ENCODE measurements around the gene ALDH1B1.

DNA sequence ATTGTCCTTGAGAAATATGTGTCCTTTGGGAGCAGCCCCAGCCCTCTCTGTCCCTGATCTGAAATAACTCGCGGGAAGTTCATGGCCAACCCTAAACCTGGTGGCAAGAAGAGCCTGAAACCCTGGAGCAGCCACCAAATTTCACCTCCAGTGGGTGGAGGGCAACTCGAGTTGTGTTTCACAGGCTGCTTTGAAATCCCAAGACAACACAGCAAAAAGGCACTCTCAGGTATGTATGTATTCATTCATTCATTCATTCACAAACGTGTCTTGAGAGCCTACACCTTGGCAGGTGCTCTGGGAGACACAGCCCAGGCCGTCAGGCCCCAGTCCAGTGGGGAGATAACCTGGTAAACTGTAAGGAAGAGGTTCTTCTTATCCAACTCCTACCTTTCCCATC is 35.7 kb upstream of the ALDH1B1 start:
- TF ChIP-seq, protein P1, sequence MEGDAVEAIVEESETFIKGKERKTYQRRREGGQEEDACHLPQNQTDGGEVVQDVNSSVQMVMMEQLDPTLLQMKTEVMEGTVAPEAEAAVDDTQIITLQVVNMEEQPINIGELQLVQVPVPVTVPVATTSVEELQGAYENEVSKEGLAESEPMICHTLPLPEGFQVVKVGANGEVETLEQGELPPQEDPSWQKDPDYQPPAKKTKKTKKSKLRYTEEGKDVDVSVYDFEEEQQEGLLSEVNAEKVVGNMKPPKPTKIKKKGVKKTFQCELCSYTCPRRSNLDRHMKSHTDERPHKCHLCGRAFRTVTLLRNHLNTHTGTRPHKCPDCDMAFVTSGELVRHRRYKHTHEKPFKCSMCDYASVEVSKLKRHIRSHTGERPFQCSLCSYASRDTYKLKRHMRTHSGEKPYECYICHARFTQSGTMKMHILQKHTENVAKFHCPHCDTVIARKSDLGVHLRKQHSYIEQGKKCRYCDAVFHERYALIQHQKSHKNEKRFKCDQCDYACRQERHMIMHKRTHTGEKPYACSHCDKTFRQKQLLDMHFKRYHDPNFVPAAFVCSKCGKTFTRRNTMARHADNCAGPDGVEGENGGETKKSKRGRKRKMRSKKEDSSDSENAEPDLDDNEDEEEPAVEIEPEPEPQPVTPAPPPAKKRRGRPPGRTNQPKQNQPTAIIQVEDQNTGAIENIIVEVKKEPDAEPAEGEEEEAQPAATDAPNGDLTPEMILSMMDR (IDR thresholded peaks at IDR 0.05), result no peak
- TF ChIP-seq POLR2AphosphoS5 (IDR thresholded peaks at IDR 0.05), result no peak
